Measurements from ENCODE around the gene SMIM35. TPM values are rescaled to one million over a fixed set of nuclear protein-coding genes. Genes with fewer than 3 reads are reported as not detected.
A peak's percentile ranks its signal among the peaks of the same experiment; 100 is the strongest.

SMIM35 gene
- total and polyA plus RNA-seq, 4 donors = 0.06 to 0.17 (median 0.11) TPM

DNA sequence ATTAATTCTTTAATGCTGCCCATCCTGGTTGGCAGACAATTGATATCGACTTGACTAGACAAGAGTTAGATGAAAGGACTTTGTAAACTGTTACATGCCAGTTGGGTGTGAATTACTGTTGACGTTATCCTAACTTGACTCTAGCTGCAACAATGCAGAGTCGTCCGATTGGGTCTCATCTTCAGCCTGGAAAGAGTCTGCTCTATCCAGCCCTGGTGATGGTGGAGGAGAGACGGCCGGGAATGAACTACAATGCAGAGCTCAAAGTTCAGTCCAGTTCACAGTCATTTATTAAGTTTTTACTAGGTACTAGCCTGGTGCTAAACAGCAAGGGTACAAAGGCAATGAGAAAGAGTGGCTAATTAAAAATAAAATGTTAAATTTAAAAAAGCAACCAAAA lies 4.9 kb upstream of the SMIM35 start:
- TF ChIP-seq, protein P1, sequence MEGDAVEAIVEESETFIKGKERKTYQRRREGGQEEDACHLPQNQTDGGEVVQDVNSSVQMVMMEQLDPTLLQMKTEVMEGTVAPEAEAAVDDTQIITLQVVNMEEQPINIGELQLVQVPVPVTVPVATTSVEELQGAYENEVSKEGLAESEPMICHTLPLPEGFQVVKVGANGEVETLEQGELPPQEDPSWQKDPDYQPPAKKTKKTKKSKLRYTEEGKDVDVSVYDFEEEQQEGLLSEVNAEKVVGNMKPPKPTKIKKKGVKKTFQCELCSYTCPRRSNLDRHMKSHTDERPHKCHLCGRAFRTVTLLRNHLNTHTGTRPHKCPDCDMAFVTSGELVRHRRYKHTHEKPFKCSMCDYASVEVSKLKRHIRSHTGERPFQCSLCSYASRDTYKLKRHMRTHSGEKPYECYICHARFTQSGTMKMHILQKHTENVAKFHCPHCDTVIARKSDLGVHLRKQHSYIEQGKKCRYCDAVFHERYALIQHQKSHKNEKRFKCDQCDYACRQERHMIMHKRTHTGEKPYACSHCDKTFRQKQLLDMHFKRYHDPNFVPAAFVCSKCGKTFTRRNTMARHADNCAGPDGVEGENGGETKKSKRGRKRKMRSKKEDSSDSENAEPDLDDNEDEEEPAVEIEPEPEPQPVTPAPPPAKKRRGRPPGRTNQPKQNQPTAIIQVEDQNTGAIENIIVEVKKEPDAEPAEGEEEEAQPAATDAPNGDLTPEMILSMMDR (IDR thresholded peaks at IDR 0.05; ENCODE audit: control extremely low read depth, extremely low read depth) = no peak

DNA sequence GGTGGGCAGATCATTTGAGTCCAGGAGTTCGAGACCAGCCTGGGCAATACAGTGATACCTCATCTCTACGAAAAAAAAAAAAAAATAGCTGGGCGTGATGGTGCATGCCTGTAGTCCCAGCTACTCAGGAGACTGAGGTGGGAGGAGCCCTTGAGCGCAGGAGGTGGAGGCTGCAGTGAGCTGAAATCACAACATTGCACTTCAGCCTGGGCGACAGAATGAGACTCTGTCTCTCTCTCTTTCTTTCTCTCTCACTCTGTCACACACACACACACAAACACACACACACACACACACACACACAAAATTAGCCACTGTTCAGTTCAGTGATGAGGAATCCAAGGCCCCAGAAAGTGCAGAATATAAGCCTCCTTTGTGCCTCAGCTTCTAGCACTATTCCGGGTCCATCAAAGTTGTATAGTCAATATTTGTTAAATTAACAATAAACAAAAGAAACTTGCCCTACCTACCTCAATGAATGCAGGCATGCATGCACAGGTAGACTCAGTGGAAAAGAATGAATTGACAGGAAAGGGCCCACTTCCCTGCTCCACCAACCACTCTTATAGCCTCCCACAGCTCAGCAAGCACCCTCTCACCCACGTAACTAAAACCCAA lies 3.9 kb upstream of the SMIM35 start:
- DNase-seq = no peak
- Histone ChIP-seq H3K4me1 (ENCODE audit: control insufficient read depth in 5 of 5, insufficient read depth in 5 of 5, low read length in 5 of 5) (no peaks in the 10 kb centered on the region), H3K9me3 (ENCODE audit: control insufficient read depth in 4 of 4, insufficient read depth in 3 of 4, low read length in 3 of 4) (peaks cover 0 to 20% (median 0%) of the 10 kb centered on the region in 4 donors), H3K27ac (ENCODE audit: low read depth in 1 of 2, low read length in 1 of 2) (no peak overlapping the region), H3K9ac (ENCODE audit: insufficient read depth in 1 of 2, low read length in 2 of 2) (no peak overlapping the region), H3K27me3 (ENCODE audit: control insufficient read depth in 3 of 3, insufficient read depth in 3 of 3, low read length in 2 of 3) (no peaks in the 10 kb centered on the region), H3K4me3 (no peak overlapping the region), H3K36me3 (ENCODE audit: control insufficient read depth in 4 of 4, insufficient read depth in 4 of 4, low read length in 4 of 4) (no peaks in the 10 kb centered on the region)
- ATAC-seq (ENCODE audit: insufficient read depth, low FRiP score) = no peak
- WGBS, 2 donors = 81 to 85% methylated on average over 7 of the region's 7 CpGs
- TF ChIP-seq, protein P1 (IDR thresholded peaks at IDR 0.05; ENCODE audit: control extremely low read depth, extremely low read depth) = no peak

More for the DNA sequence above, 4.9 kb upstream of the SMIM35 start:
- 79 to 86% methylated on average over 6 of the region's 6 CpGs for WGBS, 2 donors
- Histone ChIP-seq H3K4me1 (ENCODE audit: control insufficient read depth in 5 of 5, insufficient read depth in 5 of 5, low read length in 5 of 5) (no peaks in the 10 kb centered on the region), H3K4me3 (no peak overlapping the region), H3K9ac (ENCODE audit: insufficient read depth in 1 of 2, low read length in 2 of 2) (no peak overlapping the region), H3K36me3 (ENCODE audit: control insufficient read depth in 4 of 4, insufficient read depth in 4 of 4, low read length in 4 of 4) (no peaks in the 10 kb centered on the region), H3K27ac (ENCODE audit: low read depth in 1 of 2, low read length in 1 of 2) (no peak overlapping the region), H3K9me3 (ENCODE audit: control insufficient read depth in 4 of 4, insufficient read depth in 3 of 4, low read length in 3 of 4) (peaks cover 0 to 16% (median 0%) of the 10 kb centered on the region in 4 donors), H3K27me3 (ENCODE audit: control insufficient read depth in 3 of 3, insufficient read depth in 3 of 3, low read length in 2 of 3) (no peaks in the 10 kb centered on the region)
- ATAC-seq (ENCODE audit: insufficient read depth, low FRiP score) = no peak
- no peak for DNase-seq

DNA sequence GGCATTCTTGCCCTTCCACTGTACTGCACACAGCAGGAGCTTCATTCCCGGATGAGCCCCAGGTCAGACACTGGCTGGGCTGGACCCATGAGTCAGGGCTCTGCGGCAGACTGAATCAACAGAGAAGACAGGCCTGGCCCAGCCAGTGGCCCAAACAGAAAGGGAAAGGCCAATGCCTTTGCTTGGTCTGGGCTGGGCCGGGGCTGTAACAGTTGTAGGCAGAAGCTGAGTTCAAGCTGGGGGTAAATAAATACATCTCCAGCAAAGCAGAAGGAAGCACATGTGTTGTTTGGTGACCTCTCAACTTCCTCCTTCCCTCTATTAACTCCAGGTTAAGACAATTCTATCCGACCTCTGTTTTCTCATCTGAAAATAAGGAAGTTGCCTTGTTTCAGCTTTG lies 1.8 kb upstream of the SMIM35 start:
- no peaks in the 10 kb centered on the region for H3K27me3 ChIP-seq (ENCODE audit: control insufficient read depth in 3 of 3, insufficient read depth in 3 of 3, low read length in 2 of 3)
- 37 to 48% methylated on average over 4 of the region's 4 CpGs for WGBS, 2 donors
- H3K36me3 ChIP-seq (ENCODE audit: control insufficient read depth in 4 of 4, insufficient read depth in 4 of 4, low read length in 4 of 4) = no peaks in the 10 kb centered on the region
- H3K27ac ChIP-seq (ENCODE audit: low read depth in 1 of 2, low read length in 1 of 2) = no peak overlapping the region
- H3K9ac ChIP-seq (ENCODE audit: insufficient read depth in 1 of 2, low read length in 2 of 2) = no peak overlapping the region
- ATAC-seq (ENCODE audit: insufficient read depth, low FRiP score) (no peak), DNase-seq (peak in 2 of 3 donors; percentile 8 to 17)
- H3K4me3 ChIP-seq = no peak overlapping the region
- H3K9me3 ChIP-seq (ENCODE audit: control insufficient read depth in 4 of 4, insufficient read depth in 3 of 4, low read length in 3 of 4) = peaks cover 0 to 20% (median 0%) of the 10 kb centered on the region in 4 donors
- peaks cover 0 to 2% (median 0%) of the 10 kb centered on the region in 5 donors for H3K4me1 ChIP-seq (ENCODE audit: control insufficient read depth in 5 of 5, insufficient read depth in 5 of 5, low read length in 5 of 5)
- TF ChIP-seq, protein P1 (IDR thresholded peaks at IDR 0.05; ENCODE audit: control extremely low read depth, extremely low read depth) = no peak

DNA sequence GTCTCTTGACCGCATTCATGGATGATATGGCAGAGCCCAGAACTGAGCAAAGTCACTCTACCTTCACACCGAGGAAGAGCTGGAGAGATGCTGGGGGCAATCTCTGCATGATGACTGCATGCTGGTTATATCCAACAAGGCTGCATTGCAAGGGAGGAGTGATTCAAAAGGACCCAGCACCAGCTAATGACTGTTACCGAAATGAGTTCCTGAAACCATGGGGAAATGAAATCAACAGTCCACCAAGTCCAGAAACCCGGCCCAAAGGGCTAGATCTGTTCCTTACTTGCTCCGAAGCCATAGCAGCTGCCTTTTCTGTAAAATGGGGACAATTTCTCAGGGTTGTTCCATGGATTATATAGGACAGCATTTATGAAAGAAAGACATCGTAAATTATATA lies 1.2 kb upstream of the SMIM35 start:
- H3K4me1 ChIP-seq (ENCODE audit: control insufficient read depth in 5 of 5, insufficient read depth in 5 of 5, low read length in 5 of 5) = peaks cover 0 to 4% (median 0%) of the 10 kb centered on the region in 5 donors
- no peaks in the 10 kb centered on the region for H3K36me3 ChIP-seq (ENCODE audit: control insufficient read depth in 4 of 4, insufficient read depth in 4 of 4, low read length in 4 of 4)
- H3K4me3 ChIP-seq = no peak overlapping the region
- WGBS, 2 donors = 85 to 86% methylated on average over 6 of the region's 6 CpGs
- DNase-seq (no peak), ATAC-seq (ENCODE audit: insufficient read depth, low FRiP score) (no peak)
- H3K27ac ChIP-seq (ENCODE audit: low read depth in 1 of 2, low read length in 1 of 2) = no peak overlapping the region
- H3K9ac ChIP-seq (ENCODE audit: insufficient read depth in 1 of 2, low read length in 2 of 2) = no peak overlapping the region
- H3K27me3 ChIP-seq (ENCODE audit: control insufficient read depth in 3 of 3, insufficient read depth in 3 of 3, low read length in 2 of 3) = no peaks in the 10 kb centered on the region
- TF ChIP-seq, protein P1 (IDR thresholded peaks at IDR 0.05; ENCODE audit: control extremely low read depth, extremely low read depth) = no peak
- peaks cover 0 to 20% (median 0%) of the 10 kb centered on the region in 4 donors for H3K9me3 ChIP-seq (ENCODE audit: control insufficient read depth in 4 of 4, insufficient read depth in 3 of 4, low read length in 3 of 4)

Data from lung (tissue), 12 donors.